Measurements from ENCODE around the gene PCDHA8. TPM values are rescaled to one million over a fixed set of nuclear protein-coding genes. Genes with fewer than 3 reads are reported as not detected.
"Not testable (repeated sequence)": the region's sequence is repeated elsewhere in the genome, so short reads cannot be mapped to it uniquely, and the experiment has no call there.

Gene PCDHA8
- total RNA-seq, 1 experiment from 2014 or later: 0.11 TPM

DNA sequence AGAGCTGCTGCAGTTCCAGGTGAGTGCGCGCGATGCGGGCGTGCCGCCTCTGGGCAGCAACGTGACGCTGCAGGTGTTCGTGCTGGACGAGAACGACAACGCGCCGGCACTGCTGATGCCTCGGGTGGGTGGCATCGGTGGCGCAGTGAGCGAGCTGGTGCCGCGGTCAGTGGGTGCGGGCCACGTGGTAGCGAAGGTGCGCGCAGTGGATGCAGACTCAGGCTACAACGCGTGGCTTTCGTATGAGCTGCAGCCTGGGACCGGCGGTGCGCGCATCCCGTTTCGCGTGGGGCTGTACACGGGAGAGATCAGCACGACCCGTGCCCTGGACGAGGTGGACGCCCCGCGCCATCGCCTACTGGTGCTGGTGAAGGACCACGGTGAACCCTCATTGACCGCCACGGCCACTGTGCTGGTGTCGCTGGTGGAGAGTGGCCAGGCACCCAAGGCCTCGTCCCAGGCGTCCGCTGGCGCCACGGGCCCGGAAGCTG is 38.2 kb upstream of the PCDHA8 start:
- H3K9me2 ChIP-seq (replicated peaks; ENCODE audit: low read length): no peaks in the 10 kb centered on the region
- no peaks in the 10 kb centered on the region for H3K36me3 ChIP-seq (ENCODE audit: low read depth, low read length)
- POLR2A ChIA-PET (ENCODE audit: unreplicated experiment): no interaction called here
- BruUV-seq (replicated peaks): no TSS peak
- CTCF ChIA-PET: no interaction called here
- no peaks in the 10 kb centered on the region for H3K79me2 ChIP-seq (ENCODE audit: low read length)
- intact Hi-C loops (cut with micrococcal nuclease): no loop called here
- no peak overlapping the region for H3K4me3 ChIP-seq (ENCODE audit: low read length)
- H3K9me3 ChIP-seq (ENCODE audit: low read length): no peaks in the 10 kb centered on the region
- TF ChIP-seq EZH2 (IDR thresholded peaks at IDR 0.05; ENCODE audit: low read length, unreplicated experiment) (no peak), EZH2phosphoT487 (IDR thresholded peaks at IDR 0.05; ENCODE audit: borderline replicate concordance, low read length) (no peak), CTCF (conservative IDR thresholded peaks at IDR 0.05; ENCODE audit: low read depth, low read length) (no peak)
- H3K4me2 ChIP-seq (ENCODE audit: low read length): no peak overlapping the region
- H3F3A ChIP-seq (ENCODE audit: low read length, unreplicated experiment): no peaks in the 10 kb centered on the region
- H4K20me1 ChIP-seq (ENCODE audit: low read length): no peaks in the 10 kb centered on the region
- H3K9ac ChIP-seq (ENCODE audit: low read length): no peak overlapping the region
- H3K27ac ChIP-seq (ENCODE audit: low read length): no peak overlapping the region
- no peak overlapping the region for H2AFZ ChIP-seq (ENCODE audit: low read length)
- no peaks in the 10 kb centered on the region for H3K4me1 ChIP-seq (ENCODE audit: insufficient read depth, low read length)
- ATAC-seq: no peak
- H3K27me3 ChIP-seq (ENCODE audit: low read length): no peaks in the 10 kb centered on the region
- no peak for DNase-seq

DNA sequence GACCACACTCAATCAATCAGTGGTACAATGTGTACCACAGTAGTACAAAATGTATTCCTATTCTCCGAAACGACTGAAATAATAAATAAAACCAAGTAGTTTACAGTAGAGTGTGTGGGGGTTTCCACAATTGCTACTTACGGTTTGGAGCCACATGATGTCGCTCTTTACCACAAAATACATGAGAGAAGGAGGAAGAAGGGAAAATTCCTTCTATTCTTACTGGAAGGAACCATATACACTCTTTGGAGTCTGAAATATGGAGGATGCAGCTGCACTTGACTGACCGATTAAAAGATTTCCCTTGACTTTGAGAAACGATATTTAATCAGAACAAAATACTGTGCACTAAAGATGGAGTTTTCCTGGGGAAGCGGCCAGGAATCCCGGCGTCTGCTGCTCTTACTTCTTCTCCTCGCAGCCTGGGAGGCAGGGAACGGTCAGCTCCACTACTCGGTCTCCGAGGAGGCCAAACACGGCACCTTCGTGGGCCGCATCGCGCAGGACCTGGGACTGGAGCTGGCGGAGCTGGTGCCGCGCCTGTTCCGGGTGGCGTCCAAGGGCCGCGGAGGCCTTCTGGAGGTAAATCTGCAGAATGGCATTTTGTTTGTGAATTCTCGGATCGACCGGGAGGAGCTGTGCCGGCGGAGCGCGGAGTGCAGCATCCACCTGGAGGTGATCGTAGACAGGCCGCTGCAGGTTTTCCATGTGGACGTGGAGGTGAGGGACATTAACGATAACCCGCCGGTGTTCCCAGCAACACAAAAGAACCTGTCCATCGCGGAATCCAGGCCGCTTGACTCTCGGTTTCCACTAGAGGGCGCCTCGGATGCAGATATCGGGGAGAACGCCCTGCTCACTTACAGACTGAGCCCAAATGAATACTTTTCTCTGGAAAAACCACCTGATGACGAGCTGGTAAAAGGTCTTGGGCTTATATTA is 33.9 kb upstream of the PCDHA8 start, which contains the start of gene PCDHA4:
Gene PCDHA4, plus strand, starts transcription at position 235 of the 942 bp plus-strand sequence.
- BruUV-seq (replicated peaks): TSS peak; percentile 88
- H3F3A ChIP-seq (ENCODE audit: low read length, unreplicated experiment): no peaks in the 10 kb centered on the region
- ATAC-seq (peak; percentile 89), DNase-seq (peak; percentile 59)
- ChIA-PET CTCF (interaction anchor here (0.6 to 1.5 kb wide), 2 partner anchors 14 to 266 kb away, joined by 6 to 9 read pairs; partner anchors contain the start of gene PCDHA5), POLR2A (ENCODE audit: unreplicated experiment) (no interaction called here)
- intact Hi-C loops (cut with micrococcal nuclease): loop anchor here (1.0 to 2.0 kb wide), 3 partner anchors 34 to 234 kb away; partner anchors contain the start of genes PCDHA12 and PCDHA8
- peak within 1 kb of the TSS; percentile 56 for H3K9ac ChIP-seq (ENCODE audit: low read length)
- peak within 1 kb of the TSS; percentile 94 for H2AFZ ChIP-seq (ENCODE audit: low read length)
- no peaks in the 10 kb centered on the region for H4K20me1 ChIP-seq (ENCODE audit: low read length)
- H3K4me1 ChIP-seq (ENCODE audit: insufficient read depth, low read length): no peaks in the 10 kb centered on the region
- no peaks in the 10 kb centered on the region for H3K36me3 ChIP-seq (ENCODE audit: low read depth, low read length)
- no peak within 1 kb of the TSS for H3K27ac ChIP-seq (ENCODE audit: low read length)
- TF ChIP-seq EZH2 (IDR thresholded peaks at IDR 0.05; ENCODE audit: low read length, unreplicated experiment): no peak
- peak; percentile 57 for TF ChIP-seq CTCF (conservative IDR thresholded peaks at IDR 0.05; ENCODE audit: low read depth, low read length)
- no peaks in the 10 kb centered on the region for H3K9me2 ChIP-seq (replicated peaks; ENCODE audit: low read length)
- no peaks in the 10 kb centered on the region for H3K79me2 ChIP-seq (ENCODE audit: low read length)
- no peaks in the 10 kb centered on the region for H3K27me3 ChIP-seq (ENCODE audit: low read length)
- peak within 1 kb of the TSS; percentile 75 for H3K4me2 ChIP-seq (ENCODE audit: low read length)
- peak within 1 kb of the TSS; percentile 72 for H3K4me3 ChIP-seq (ENCODE audit: low read length)
- no peaks in the 10 kb centered on the region for H3K9me3 ChIP-seq (ENCODE audit: low read length)

GRCh38 chr5:140808241-140808888 is 32.6 kb upstream of the PCDHA8 start:
- H3K9me3 ChIP-seq (ENCODE audit: low read length); H2AFZ ChIP-seq (ENCODE audit: low read length); H3K4me3 ChIP-seq (ENCODE audit: low read length); H3K9me2 ChIP-seq (replicated peaks; ENCODE audit: low read length); BruUV-seq (replicated peaks); H3K27me3 ChIP-seq (ENCODE audit: low read length); H3F3A ChIP-seq (ENCODE audit: low read length, unreplicated experiment); H3K79me2 ChIP-seq (ENCODE audit: low read length); H3K9ac ChIP-seq (ENCODE audit: low read length); POLR2A ChIA-PET (ENCODE audit: unreplicated experiment); H3K36me3 ChIP-seq (ENCODE audit: low read depth, low read length); DNase-seq; ATAC-seq; H3K27ac ChIP-seq (ENCODE audit: low read length); H3K4me1 ChIP-seq (ENCODE audit: insufficient read depth, low read length); H3K4me2 ChIP-seq (ENCODE audit: low read length); H4K20me1 ChIP-seq (ENCODE audit: low read length); intact Hi-C loops (cut with micrococcal nuclease): not testable (repeated sequence)
- CTCF ChIA-PET: interaction anchor here (0.6 to 1.5 kb wide), 2 partner anchors 13 to 265 kb away, joined by 6 to 9 read pairs; partner anchors contain the start of gene PCDHA5
